IMR-90 (cell line): ENCODE results near the gene BSDC1.

Experiments
- CEBPB ChIP-seq: IDR thresholded peaks from 2 replicates; pipeline ENCODE4 v1.6.1; 2012; ENCODE audit warnings: low read depth, low read length, improper control_type of control experiment
- CTCF ChIP-seq: conservative IDR thresholded peaks from 2 replicates; pipeline ENCODE4 v1.5.1; 2012; ENCODE audit warnings: mild to moderate bottlenecking, low read depth, low read length, improper control_type of control experiment
- ELK1 ChIP-seq: fragments of 150-350 bp; IDR thresholded peaks from 2 replicates; pipeline ENCODE4 v1.6.1; 2016; ENCODE audit warnings: low read depth, mild to moderate bottlenecking, low read length, moderate library complexity, borderline replicate concordance
- MAFK ChIP-seq: IDR thresholded peaks from 2 replicates; pipeline ENCODE4 v1.6.1; 2012; ENCODE audit warnings: low read depth, low read length, improper control_type of control experiment
- MXI1 ChIP-seq: IDR thresholded peaks from 2 replicates; pipeline ENCODE4 v1.6.1; 2012; ENCODE audit warnings: low read depth, mild to moderate bottlenecking, low read length, moderate library complexity, borderline replicate concordance
- NFE2L2 ChIP-seq: fragments of 150-350 bp; IDR thresholded peaks from 2 replicates; pipeline ENCODE4 v1.6.1; 2016; ENCODE audit warnings: low read depth, mild to moderate bottlenecking, low read length
- POLR2A ChIP-seq: IDR thresholded peaks from 2 replicates; pipeline ENCODE4 v1.6.1; 2012; ENCODE audit warnings: mild to moderate bottlenecking, low read depth, low read length
- RAD21 ChIP-seq: IDR thresholded peaks from 2 replicates; pipeline ENCODE4 v1.6.1; 2012; ENCODE audit warnings: low read length, improper control_type of control experiment
- RCOR1 ChIP-seq: IDR thresholded peaks from 2 replicates; pipeline ENCODE4 v1.6.1; 2012; ENCODE audit warnings: mild to moderate bottlenecking, low read length, improper control_type of control experiment; ENCODE audit not compliant: insufficient replicate concordance
- RFX5 ChIP-seq: IDR thresholded peaks from 2 replicates; pipeline ENCODE4 v1.8.0; 2012; ENCODE audit warnings: low read depth, mild to moderate bottlenecking, low read length, moderate library complexity

DNA sequence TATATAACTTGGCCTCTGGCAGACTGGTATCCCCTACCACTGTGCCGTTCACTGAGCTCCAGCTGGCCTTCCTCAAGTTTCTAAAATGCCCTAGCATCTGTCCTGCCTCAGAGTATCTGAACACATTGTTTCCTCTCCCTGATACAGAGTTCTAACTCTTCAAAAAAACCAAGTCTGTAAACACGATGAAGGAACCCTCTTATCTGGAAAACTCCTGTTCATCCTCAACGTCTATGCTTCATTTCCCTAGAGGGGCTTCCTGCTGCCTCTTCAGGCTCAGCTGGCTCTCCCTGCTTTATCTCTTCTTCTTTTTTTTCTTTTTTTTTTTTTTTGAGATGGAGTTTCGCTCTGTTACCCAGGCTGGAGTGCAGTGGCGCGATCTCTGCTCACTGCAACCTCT is 5.6 kb downstream of the BSDC1 start:
- TF ChIP-seq ELK1 (no peak), RCOR1 (no peak), CTCF (no peak), MXI1 (no peak), NFE2L2 (no peak), POLR2A (no peak), MAFK (no peak), RAD21 (no peak), RFX5 (no peak), CEBPB (no peak)
